GM12801 (cell line): Measurements from ENCODE around the gene EML6.

Source experiments
- TF ChIP-seq, protein P1 (sequence below): IDR thresholded peaks from one replicate; pipeline ENCODE4 v1.5.1; 2011; ENCODE audit warnings: control low read depth; ENCODE audit not compliant: insufficient read length; ENCODE audit errors: extremely low read depth

The EML6 gene

GRCh38 chr2:54697934-54698333 lies 25.5 kb upstream of the EML6 start:
- TF ChIP-seq, protein P1, sequence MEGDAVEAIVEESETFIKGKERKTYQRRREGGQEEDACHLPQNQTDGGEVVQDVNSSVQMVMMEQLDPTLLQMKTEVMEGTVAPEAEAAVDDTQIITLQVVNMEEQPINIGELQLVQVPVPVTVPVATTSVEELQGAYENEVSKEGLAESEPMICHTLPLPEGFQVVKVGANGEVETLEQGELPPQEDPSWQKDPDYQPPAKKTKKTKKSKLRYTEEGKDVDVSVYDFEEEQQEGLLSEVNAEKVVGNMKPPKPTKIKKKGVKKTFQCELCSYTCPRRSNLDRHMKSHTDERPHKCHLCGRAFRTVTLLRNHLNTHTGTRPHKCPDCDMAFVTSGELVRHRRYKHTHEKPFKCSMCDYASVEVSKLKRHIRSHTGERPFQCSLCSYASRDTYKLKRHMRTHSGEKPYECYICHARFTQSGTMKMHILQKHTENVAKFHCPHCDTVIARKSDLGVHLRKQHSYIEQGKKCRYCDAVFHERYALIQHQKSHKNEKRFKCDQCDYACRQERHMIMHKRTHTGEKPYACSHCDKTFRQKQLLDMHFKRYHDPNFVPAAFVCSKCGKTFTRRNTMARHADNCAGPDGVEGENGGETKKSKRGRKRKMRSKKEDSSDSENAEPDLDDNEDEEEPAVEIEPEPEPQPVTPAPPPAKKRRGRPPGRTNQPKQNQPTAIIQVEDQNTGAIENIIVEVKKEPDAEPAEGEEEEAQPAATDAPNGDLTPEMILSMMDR, result no peak

DNA sequence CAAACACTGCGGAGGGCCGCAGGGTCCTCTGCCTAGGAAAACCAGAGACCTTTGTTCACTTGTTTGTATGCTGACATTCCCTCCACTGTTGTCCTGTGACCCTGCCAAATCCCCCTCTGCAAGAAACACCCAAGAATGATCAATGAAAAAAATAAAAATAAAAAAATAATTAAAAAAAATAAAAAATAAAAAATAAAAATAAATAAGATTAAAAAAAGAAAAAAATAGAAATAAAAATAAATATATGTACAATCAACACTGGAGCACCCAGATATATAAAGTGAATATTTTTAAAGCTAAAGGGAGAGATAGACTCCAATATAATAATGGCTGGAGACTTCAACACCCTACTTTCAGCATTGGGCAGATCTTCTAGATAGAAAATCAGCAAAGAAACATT lies 23.8 kb upstream of the EML6 start:
- TF ChIP-seq, protein P1, result no peak

- TF ChIP-seq, protein P1, result no peak
Measured at GRCh38 chr2:54701029-54701428, 22.4 kb upstream of the EML6 start.

DNA sequence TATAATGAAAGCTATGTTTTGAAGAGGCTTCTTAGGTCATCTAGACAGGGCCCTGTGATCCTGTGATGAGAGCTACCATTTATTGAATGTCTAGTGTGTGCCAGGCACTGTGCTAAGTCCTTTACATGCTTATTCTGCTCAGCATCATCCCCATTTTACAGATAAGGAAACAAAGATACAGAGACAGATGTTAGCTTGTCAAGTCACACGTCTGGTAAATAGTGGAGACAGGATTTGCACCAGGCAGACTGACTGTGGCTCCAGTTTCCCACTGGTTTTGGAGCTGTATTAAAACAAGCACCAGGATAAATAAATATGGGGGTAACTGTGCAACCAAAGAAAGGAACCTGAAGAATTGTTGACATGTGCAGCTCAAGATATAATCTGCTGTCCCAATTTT lies 19.2 kb upstream of the EML6 start:
- TF ChIP-seq, protein P1, result no peak

- TF ChIP-seq, protein P1, result no peak
Measured at GRCh38 chr2:54704688-54705605, 18.5 kb upstream of the EML6 start.

DNA sequence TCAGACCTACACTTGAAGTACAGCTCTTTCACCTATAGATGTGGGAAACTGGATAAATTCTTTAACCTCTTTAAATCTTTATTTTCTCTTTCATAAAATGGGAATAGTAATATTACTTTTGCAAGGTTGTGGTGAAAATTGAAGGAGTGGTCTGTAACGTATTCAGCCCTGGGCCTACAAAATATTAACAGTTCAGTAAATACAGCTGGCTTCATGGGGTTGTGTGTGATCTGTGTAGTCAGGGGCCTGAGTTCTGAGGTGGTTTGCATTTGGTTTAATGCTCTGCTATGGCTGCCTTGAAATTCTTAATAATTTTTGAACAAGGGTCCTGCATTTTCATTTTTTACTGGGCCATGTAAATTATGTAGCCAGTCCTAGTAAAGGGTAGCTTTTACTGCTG lies 16.8 kb upstream of the EML6 start:
- TF ChIP-seq, protein P1, result no peak

GRCh38 chr2:54708584-54709335 lies 14.7 kb upstream of the EML6 start:
- TF ChIP-seq, protein P1, result no peak
